Measurements from ENCODE around the gene AMY1A.

GRCh38 chr1:103616362-103616761 lies 39.2 kb upstream of the AMY1A start:
- TF ChIP-seq CTCF (IDR thresholded peaks at IDR 0.05), result no peak
- TF ChIP-seq POLR2AphosphoS5 (IDR thresholded peaks at IDR 0.05), result no peak
- TF ChIP-seq POLR2A (IDR thresholded peaks at IDR 0.05; ENCODE audit: low read depth), result no peak
